ENCODE measurements around the gene MPG. TPM values are rescaled to one million over a fixed set of nuclear protein-coding genes. Genes with fewer than 3 reads are reported as not detected.

Gene MPG
- total and polyA plus RNA-seq, 2 of the 8 experiments (the other 6 are each of a cell fraction or from before 2014, with no cell fraction given), result 37.6 to 83.7 TPM

DNA sequence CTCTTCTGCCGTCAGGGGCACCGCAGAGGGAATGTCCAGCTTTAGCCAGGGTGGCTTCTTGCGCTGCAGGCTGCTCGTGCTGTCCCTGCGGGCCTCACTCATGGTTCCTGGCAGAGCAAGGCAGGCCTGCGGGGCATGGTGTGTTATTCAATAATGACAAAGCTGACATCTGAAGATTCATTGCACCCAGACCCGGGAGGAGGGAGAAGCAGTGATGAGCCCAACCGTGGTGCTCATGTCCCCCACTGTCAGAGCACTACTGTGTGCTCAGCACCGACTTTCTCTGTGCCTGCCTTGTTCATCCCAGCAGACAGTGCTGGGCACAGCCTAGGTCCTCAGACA is 13.1 kb upstream of the MPG start:
- Histone ChIP-seq H3K27me3 (replicated peaks in 1 of 4; ENCODE audit: control insufficient read depth in 3 of 4, extremely low read depth in 1 of 4, insufficient read depth in 3 of 4, low read length in 3 of 4) (no peaks in the 10 kb centered on the region), H3K9ac (replicated peaks in 1 of 4; ENCODE audit: extremely low read depth in 1 of 4, low read depth in 3 of 4, low read length in 3 of 4) (no peak overlapping the region), H3K36me3 (ENCODE audit: control insufficient read depth in 2 of 4, insufficient read depth in 4 of 4, low read length in 3 of 4) (peaks cover 8 to 22% (median 11%) of the 10 kb centered on the region in 4 experiments), H2BK5ac (ENCODE audit: low read depth, low read length) (no peak overlapping the region), H3K79me1 (ENCODE audit: low read depth, low read length) (no peaks in the 10 kb centered on the region), H2BK120ac (replicated peaks; ENCODE audit: low read depth, low read length) (no peak overlapping the region), H3K14ac (ENCODE audit: insufficient read length) (no peak overlapping the region), H2AFZ (ENCODE audit: low read length) (no peak overlapping the region), H2BK15ac (ENCODE audit: low read length) (no peak overlapping the region), H3K56ac (replicated peaks; ENCODE audit: insufficient read length, low read depth, low read length) (no peak overlapping the region), H3K4me1 (replicated peaks in 1 of 4; ENCODE audit: control insufficient read depth in 3 of 4, insufficient read depth in 4 of 4, low read length in 3 of 4) (peaks cover 0 to 8% (median 3%) of the 10 kb centered on the region in 4 experiments; a peak in 5 of 7 replicates), H3K9me3 (ENCODE audit: insufficient read depth in 2 of 2, low read depth in 1 of 2, low read length in 1 of 2) (no peaks in the 10 kb centered on the region), H3K23me2 (ENCODE audit: low read depth, low read length) (no peaks in the 10 kb centered on the region; the same call in 1 of the 2 replicates), H4K8ac (ENCODE audit: extremely low read depth, insufficient read depth, low read length) (no peak overlapping the region), H3K4me3 (ENCODE audit: extremely low read depth in 1 of 4, insufficient read depth in 2 of 4, low read depth in 3 of 4, low read length in 4 of 4) (no peak overlapping the region), H2BK20ac (ENCODE audit: low read length) (no peak overlapping the region), H3K18ac (ENCODE audit: extremely low read depth, low read length) (no peak overlapping the region), H4K20me1 (replicated peaks in 1 of 2; ENCODE audit: control insufficient read depth in 1 of 2, insufficient read depth in 2 of 2, low read length in 2 of 2) (peaks cover 13 to 28% of the 10 kb centered on the region in 2 experiments), H3K79me2 (ENCODE audit: control insufficient read depth in 1 of 2, insufficient read depth in 2 of 2, low read length in 2 of 2) (peaks cover 0 to 1% of the 10 kb centered on the region in 2 experiments; a peak in 1 of 4 replicates), H4K91ac (replicated peaks; ENCODE audit: insufficient read length, low read length) (peak overlapping the region; percentile 84), H3K27ac (ENCODE audit: low read depth, low read length) (no peak overlapping the region), H2AK5ac (ENCODE audit: low read depth, low read length) (no peak overlapping the region), H3K4ac (replicated peaks; ENCODE audit: insufficient read length, low read depth, low read length) (no peak overlapping the region), H2BK12ac (ENCODE audit: low read depth, low read length) (no peak overlapping the region), H3K4me2 (ENCODE audit: insufficient read depth in 1 of 2, low read depth in 2 of 2, low read length in 2 of 2) (no peak overlapping the region), H3K23ac (ENCODE audit: insufficient read length) (no peak overlapping the region), H4K5ac (ENCODE audit: insufficient read length, low read depth, low read length) (no peak overlapping the region)
- FAIRE-seq, result no peak
- 93% methylated on average over 9 of the region's 9 CpGs; no CpG with 5 or more reads in 1 of the 2 experiments for WGBS, 2 experiments (ENCODE audit: extremely low coverage in 1 of 2, insufficient coverage in 1 of 2, insufficient read length in 1 of 2, insufficient replicate concordance in 2 of 2, low coverage in 1 of 2, low lambda C conversion rate in 2 of 2, missing lambda C conversion rate in 1 of 2)
- TF ChIP-seq SIX5 (IDR thresholded peaks at IDR 0.05; ENCODE audit: low read depth, low read length) (no peak), TEAD4 (IDR thresholded peaks at IDR 0.05; ENCODE audit: low read depth, low read length) (no peak), EGR1 (IDR thresholded peaks at IDR 0.05; ENCODE audit: borderline replicate concordance, low read depth, low read length) (no peak)
- TF ChIP-seq, protein P1, sequence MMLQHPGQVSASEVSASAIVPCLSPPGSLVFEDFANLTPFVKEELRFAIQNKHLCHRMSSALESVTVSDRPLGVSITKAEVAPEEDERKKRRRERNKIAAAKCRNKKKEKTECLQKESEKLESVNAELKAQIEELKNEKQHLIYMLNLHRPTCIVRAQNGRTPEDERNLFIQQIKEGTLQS (IDR thresholded peaks at IDR 0.05; ENCODE audit: insufficient read depth, low read depth, low read length), result no peak
- TF ChIP-seq, protein P2, sequence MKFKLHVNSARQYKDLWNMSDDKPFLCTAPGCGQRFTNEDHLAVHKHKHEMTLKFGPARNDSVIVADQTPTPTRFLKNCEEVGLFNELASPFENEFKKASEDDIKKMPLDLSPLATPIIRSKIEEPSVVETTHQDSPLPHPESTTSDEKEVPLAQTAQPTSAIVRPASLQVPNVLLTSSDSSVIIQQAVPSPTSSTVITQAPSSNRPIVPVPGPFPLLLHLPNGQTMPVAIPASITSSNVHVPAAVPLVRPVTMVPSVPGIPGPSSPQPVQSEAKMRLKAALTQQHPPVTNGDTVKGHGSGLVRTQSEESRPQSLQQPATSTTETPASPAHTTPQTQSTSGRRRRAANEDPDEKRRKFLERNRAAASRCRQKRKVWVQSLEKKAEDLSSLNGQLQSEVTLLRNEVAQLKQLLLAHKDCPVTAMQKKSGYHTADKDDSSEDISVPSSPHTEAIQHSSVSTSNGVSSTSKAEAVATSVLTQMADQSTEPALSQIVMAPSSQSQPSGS (IDR thresholded peaks at IDR 0.05; ENCODE audit: low read length), result no peak
- DNase-seq (ENCODE audit: low read depth in 1 of 2, low spot score in 2 of 2), result no peak
- ChIA-PET CTCF (ENCODE audit: partially characterized antibody) (interaction anchor here (0.9 to 21.2 kb wide), 14 partner anchors 9 to 406 kb away, joined by 3 to 856 read pairs (median 6); partner anchors contain the start of genes HBQ1 and MPG), POLR2A (ENCODE audit: partially characterized antibody) (interaction anchor here (1.3 to 16.6 kb wide), 4 partner anchors 10 to 30 kb away, joined by 4 to 153 read pairs (median 8); no protein-coding TSS in a partner anchor)

Measured in H1 (cell line).